Loucy (cell line): ENCODE measurements around the gene PHLDB1.

Source experiments
- CTCF ChIP-seq: fragments of 200-600 bp; sonication (generic); conservative IDR thresholded peaks from 2 replicates; pipeline ENCODE4 v1.5.1; 2014; ENCODE audit warnings: mild to moderate bottlenecking, antibody characterized with exemption, low read length
- EZH2phosphoT487 ChIP-seq: fragments of 200-600 bp; IDR thresholded peaks from 2 replicates; pipeline ENCODE4 v1.6.1; 2018; ENCODE audit warnings: antibody characterized with exemption, mild to moderate bottlenecking, moderate library complexity, borderline replicate concordance

DNA sequence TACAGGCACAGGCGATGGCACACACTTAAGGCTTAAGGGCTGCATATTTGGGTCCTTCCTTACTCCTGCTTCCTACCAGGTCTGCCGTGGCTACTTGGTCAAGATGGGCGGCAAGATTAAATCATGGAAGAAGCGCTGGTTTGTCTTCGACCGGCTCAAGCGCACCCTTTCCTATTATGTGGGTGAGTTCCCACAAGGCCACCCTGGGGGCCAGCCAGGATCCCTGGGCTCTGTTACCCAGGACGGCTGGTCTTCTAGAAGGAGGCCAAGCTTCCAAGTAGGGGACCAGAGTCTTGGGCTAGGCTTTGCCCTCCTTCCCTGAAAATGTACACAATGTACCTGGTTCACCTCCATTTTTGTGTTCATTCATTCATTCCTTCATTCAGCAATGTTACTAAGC, 43.0 kb downstream of the PHLDB1 start:
- TF ChIP-seq CTCF (no peak), EZH2phosphoT487 (no peak)
